HEK293 (cell line): Measurements from ENCODE around the gene KNOP1.
A peak's percentile ranks its signal among the peaks of the same experiment; 100 is the strongest.

Experiments used
- CTCF ChIA-PET: fragments of 350-600 bp; formaldehyde crosslinking; extraction: SDS; loops from one replicate; lab custom pipeline; 2021; ENCODE audit warnings: antibody characterized with exemption; lab: Yijun Ruan, JAX
- POLR2A ChIA-PET: fragments of 300-600 bp; formaldehyde crosslinking; extraction: SDS; loops from one replicate; lab custom pipeline; 2020; ENCODE audit warnings: antibody characterized with exemption, inconsistent platforms; lab: Yijun Ruan, JAX
- H3K27ac ChIP-seq: fragments of 200-500 bp; sonication (Bioruptor generic); 2 replicates; pipeline ENCODE4 v1.5.1; 2014; ENCODE audit warnings: low read depth, low read length, control low read depth, inconsistent platforms; ENCODE audit errors: extremely low read depth
- H3K36me3 ChIP-seq, 2 experiments: fragments of 200-500 bp in 1 of 2; sonication (Bioruptor generic) in 1 of 2; 1 replicate in 1 of 2; 2 replicates in 1 of 2; pipeline ENCODE4 v1.5.1; 2014 to 2017; ENCODE audit warnings: inconsistent platforms in 2 of 2, low read length in 2 of 2; ENCODE audit not compliant: control insufficient read depth in 2 of 2, insufficient read depth in 1 of 2
- H3K4me1 ChIP-seq: fragments of 200-500 bp; sonication (Bioruptor generic); 2 replicates; pipeline ENCODE4 v1.5.1; 2014; ENCODE audit warnings: mild to moderate bottlenecking, low read length, inconsistent platforms; ENCODE audit not compliant: control insufficient read depth, insufficient read depth
- H3K4me3 ChIP-seq: 2 replicates; pipeline ENCODE4 v1.5.1; 2011; ENCODE audit warnings: low read depth, mild to moderate bottlenecking, control low read depth, low read length, moderate library complexity
- H3K9me3 ChIP-seq: fragments of 200-500 bp; sonication (Bioruptor generic); 2 replicates; pipeline ENCODE4 v1.5.1; 2014; ENCODE audit warnings: low read depth, low read length, inconsistent platforms; ENCODE audit not compliant: control insufficient read depth, insufficient read depth
- GLI2 ChIP-seq: fragments of 450-650 bp; formaldehyde crosslinking; IDR thresholded peaks from 2 replicates; pipeline ENCODE4; 2017; ENCODE audit warnings: missing biosample characterization, missing genetic modification characterization, low read depth, borderline replicate concordance
- HOXC10 ChIP-seq: sonication (generic); formaldehyde crosslinking; IDR thresholded peaks from 2 replicates; pipeline ENCODE4 v1.8.1; 2023; ENCODE audit warnings: mild to moderate bottlenecking, missing genetic modification reagents
- MEIS1 ChIP-seq: sonication (generic); formaldehyde crosslinking; IDR thresholded peaks from 2 replicates; pipeline ENCODE4 v1.8.1; 2022; ENCODE audit warnings: missing genetic modification reagents, mild to moderate bottlenecking, borderline replicate concordance
- OVOL3 ChIP-seq: fragments of 450-650 bp; formaldehyde crosslinking; IDR thresholded peaks from 2 replicates; pipeline ENCODE4 v1.5.1; 2016; ENCODE audit warnings: missing biosample characterization, missing genetic modification characterization
- SCRT2 ChIP-seq: fragments of 450-650 bp; formaldehyde crosslinking; IDR thresholded peaks from 2 replicates; pipeline ENCODE4 v1.5.1; 2016; ENCODE audit warnings: missing biosample characterization, missing genetic modification characterization
- ZEB2 ChIP-seq: fragments of 450-650 bp; formaldehyde crosslinking; IDR thresholded peaks from 2 replicates; pipeline ENCODE4 v1.5.1; 2016; ENCODE audit warnings: missing biosample characterization, missing genetic modification characterization
- ZNF157 ChIP-seq: fragments of 450-650 bp; formaldehyde crosslinking; IDR thresholded peaks from 2 replicates; pipeline ENCODE4 v1.5.1; 2016; ENCODE audit warnings: missing biosample characterization, missing genetic modification characterization
- ZNF660 ChIP-seq: fragments of 450-650 bp; IDR thresholded peaks from 2 replicates; pipeline ENCODE4 v1.5.1; 2018; ENCODE audit warnings: missing biosample characterization, mild to moderate bottlenecking, missing genetic modification characterization
- ZNF670 ChIP-seq: fragments of 450-650 bp; formaldehyde crosslinking; IDR thresholded peaks from 2 replicates; pipeline ENCODE4 v1.5.1; 2016; ENCODE audit warnings: missing biosample characterization, missing genetic modification characterization, low read depth
- ZNF768 ChIP-seq: fragments of 450-650 bp; formaldehyde crosslinking; IDR thresholded peaks from 2 replicates; pipeline ENCODE4 v1.5.1; 2018; ENCODE audit warnings: missing biosample characterization, mild to moderate bottlenecking, missing genetic modification characterization
- ZNF843 ChIP-seq: fragments of 450-650 bp; formaldehyde crosslinking; IDR thresholded peaks from 2 replicates; pipeline ENCODE4 v1.5.1; 2016; ENCODE audit warnings: missing biosample characterization, missing genetic modification characterization
- TF ChIP-seq, protein P1 (sequence below): fragments of 450-650 bp; formaldehyde crosslinking; IDR thresholded peaks from 2 replicates; pipeline ENCODE4 v1.5.1; 2016; ENCODE audit warnings: missing biosample characterization, missing genetic modification characterization
- TF ChIP-seq, protein P2 (sequence below): fragments of 450-650 bp; formaldehyde crosslinking; IDR thresholded peaks from 2 replicates; pipeline ENCODE4 v1.5.1; 2016; ENCODE audit warnings: missing biosample characterization, missing genetic modification characterization
- TF ChIP-seq, protein P3 (sequence below): fragments of 450-650 bp; formaldehyde crosslinking; IDR thresholded peaks from 2 replicates; pipeline ENCODE4 v1.5.1; 2017; ENCODE audit warnings: missing biosample characterization, mild to moderate bottlenecking, missing genetic modification characterization, moderate library complexity
- TF ChIP-seq, protein P4 (sequence below): fragments of 450-650 bp; formaldehyde crosslinking; conservative IDR thresholded peaks from 2 replicates; pipeline ENCODE4 v1.5.1; 2016; ENCODE audit warnings: low read depth, missing biosample characterization, missing genetic modification characterization
- TF ChIP-seq, protein P5 (sequence below): fragments of 450-650 bp; formaldehyde crosslinking; IDR thresholded peaks from 2 replicates; pipeline ENCODE4 v1.5.1; 2016; ENCODE audit warnings: missing biosample characterization, missing genetic modification characterization
- TF ChIP-seq, protein P6 (sequence below): fragments of 450-650 bp; IDR thresholded peaks from 2 replicates; pipeline ENCODE4 v1.5.1; 2018; ENCODE audit warnings: missing biosample characterization, mild to moderate bottlenecking, missing genetic modification characterization

Gene KNOP1

DNA sequence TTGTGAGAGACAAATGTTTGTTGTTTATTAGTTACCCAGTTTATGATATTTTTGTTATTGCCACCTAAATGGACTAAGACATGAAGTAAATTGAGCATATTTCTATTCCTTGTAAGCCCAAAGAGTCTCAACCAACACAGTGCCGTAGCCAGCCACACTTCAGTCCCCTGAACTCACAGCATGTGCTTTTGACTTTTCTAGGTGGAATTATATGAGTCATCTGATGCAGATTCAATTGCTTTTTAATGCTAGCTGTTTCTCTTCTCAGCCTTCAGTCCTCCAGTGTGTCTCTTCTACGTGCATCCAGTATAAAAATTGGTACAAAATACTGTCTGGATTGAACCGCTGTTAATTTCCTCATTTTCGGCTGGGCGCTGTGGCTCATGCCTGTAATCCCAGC is 39.0 kb upstream of the KNOP1 start:
- Histone ChIP-seq H3K27ac (no peak overlapping the region), H3K4me1 (no peaks in the 10 kb centered on the region), H3K4me3 (no peak overlapping the region), H3K9me3 (no peaks in the 10 kb centered on the region), H3K36me3 (no peaks in the 10 kb centered on the region)
- POLR2A ChIA-PET: no interaction called here
- CTCF ChIA-PET: no interaction called here
- TF ChIP-seq, protein P1, sequence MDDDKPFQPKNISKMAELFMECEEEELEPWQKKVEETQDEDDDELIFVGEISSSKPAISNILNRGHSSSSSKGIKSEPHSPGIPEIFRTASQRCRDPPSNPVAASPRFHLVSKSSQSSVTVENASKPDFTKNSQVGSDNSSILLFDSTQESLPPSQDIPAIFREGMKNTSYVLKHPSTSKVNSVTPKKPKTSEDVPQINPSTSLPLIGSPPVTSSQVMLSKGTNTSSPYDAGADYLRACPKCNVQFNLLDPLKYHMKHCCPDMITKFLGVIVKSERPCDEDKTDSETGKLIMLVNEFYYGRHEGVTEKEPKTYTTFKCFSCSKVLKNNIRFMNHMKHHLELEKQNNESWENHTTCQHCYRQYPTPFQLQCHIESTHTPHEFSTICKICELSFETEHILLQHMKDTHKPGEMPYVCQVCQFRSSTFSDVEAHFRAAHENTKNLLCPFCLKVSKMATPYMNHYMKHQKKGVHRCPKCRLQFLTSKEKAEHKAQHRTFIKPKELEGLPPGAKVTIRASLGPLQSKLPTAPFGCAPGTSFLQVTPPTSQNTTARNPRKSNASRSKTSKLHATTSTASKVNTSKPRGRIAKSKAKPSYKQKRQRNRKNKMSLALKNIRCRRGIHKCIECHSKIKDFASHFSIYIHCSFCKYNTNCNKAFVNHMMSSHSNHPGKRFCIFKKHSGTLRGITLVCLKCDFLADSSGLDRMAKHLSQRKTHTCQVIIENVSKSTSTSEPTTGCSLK (tag by site-specific recombination): no peak
- TF ChIP-seq, protein P2, sequence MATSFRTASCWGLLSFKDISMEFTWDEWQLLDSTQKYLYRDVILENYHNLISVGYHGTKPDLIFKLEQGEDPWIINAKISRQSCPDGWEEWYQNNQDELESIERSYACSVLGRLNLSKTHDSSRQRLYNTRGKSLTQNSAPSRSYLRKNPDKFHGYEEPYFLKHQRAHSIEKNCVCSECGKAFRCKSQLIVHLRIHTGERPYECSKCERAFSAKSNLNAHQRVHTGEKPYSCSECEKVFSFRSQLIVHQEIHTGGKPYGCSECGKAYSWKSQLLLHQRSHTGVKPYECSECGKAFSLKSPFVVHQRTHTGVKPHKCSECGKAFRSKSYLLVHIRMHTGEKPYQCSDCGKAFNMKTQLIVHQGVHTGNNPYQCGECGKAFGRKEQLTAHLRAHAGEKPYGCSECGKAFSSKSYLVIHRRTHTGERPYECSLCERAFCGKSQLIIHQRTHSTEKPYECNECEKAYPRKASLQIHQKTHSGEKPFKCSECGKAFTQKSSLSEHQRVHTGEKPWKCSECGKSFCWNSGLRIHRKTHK: no peak
- TF ChIP-seq MEIS1: no peak
- TF ChIP-seq, protein P3, sequence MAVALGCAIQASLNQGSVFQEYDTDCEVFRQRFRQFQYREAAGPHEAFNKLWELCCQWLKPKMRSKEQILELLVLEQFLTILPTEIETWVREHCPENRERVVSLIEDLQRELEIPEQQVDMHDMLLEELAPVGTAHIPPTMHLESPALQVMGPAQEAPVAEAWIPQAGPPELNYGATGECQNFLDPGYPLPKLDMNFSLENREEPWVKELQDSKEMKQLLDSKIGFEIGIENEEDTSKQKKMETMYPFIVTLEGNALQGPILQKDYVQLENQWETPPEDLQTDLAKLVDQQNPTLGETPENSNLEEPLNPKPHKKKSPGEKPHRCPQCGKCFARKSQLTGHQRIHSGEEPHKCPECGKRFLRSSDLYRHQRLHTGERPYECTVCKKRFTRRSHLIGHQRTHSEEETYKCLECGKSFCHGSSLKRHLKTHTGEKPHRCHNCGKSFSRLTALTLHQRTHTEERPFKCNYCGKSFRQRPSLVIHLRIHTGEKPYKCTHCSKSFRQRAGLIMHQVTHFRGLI (tag by site-specific recombination): no peak
- TF ChIP-seq ZNF660 (tag by site-specific recombination): no peak
- TF ChIP-seq ZNF670 (tag by site-specific recombination): no peak
- TF ChIP-seq ZNF843 (tag by site-specific recombination): no peak
- no peak for TF ChIP-seq ZEB2 (tag by site-specific recombination)
- TF ChIP-seq, protein P4, sequence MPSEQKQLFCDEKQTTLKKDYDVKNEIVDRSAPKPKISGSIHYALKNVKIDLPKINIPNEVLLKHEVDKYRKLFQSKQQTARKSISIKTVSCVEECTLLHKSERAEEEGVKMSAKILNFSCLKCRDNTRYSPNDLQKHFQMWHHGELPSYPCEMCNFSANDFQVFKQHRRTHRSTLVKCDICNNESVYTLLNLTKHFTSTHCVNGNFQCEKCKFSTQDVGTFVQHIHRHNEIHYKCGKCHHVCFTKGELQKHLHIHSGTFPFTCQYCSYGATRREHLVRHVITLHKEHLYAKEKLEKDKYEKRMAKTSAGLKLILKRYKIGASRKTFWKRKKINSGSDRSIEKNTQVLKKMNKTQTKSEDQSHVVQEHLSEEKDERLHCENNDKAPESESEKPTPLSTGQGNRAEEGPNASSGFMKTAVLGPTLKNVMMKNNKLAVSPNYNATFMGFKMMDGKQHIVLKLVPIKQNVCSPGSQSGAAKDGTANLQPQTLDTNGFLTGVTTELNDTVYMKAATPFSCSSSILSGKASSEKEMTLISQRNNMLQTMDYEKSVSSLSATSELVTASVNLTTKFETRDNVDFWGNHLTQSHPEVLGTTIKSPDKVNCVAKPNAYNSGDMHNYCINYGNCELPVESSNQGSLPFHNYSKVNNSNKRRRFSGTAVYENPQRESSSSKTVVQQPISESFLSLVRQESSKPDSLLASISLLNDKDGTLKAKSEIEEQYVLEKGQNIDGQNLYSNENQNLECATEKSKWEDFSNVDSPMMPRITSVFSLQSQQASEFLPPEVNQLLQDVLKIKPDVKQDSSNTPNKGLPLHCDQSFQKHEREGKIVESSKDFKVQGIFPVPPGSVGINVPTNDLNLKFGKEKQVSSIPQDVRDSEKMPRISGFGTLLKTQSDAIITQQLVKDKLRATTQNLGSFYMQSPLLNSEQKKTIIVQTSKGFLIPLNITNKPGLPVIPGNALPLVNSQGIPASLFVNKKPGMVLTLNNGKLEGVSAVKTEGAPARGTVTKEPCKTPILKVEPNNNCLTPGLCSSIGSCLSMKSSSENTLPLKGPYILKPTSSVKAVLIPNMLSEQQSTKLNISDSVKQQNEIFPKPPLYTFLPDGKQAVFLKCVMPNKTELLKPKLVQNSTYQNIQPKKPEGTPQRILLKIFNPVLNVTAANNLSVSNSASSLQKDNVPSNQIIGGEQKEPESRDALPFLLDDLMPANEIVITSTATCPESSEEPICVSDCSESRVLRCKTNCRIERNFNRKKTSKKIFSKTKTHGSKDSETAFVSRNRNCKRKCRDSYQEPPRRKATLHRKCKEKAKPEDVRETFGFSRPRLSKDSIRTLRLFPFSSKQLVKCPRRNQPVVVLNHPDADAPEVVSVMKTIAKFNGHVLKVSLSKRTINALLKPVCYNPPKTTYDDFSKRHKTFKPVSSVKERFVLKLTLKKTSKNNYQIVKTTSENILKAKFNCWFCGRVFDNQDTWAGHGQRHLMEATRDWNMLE (tag by site-specific recombination): no peak
- TF ChIP-seq, all 188 proteins: peak for 0

DNA sequence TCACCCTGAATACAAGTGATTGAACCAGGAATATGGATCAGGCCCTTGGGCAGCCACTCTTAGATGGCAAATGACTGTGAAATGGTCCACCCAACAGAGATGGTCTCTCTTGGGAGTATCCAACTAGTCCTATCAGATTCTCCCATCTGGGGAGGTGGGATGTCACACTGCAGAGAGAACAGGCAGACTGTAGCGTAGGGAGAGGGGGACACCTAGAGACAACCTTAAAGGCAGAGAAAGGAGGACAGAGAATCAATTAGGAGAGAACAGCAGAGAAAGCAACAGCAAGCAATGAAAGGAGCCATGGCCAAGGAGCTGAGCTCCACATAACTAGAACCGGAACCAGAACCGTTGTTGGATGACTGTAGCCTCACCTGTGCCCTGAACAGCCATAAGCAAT is 37.2 kb upstream of the KNOP1 start:
- H3K4me1 ChIP-seq: no peaks in the 10 kb centered on the region
- TF ChIP-seq HOXC10 (CRISPR knock-in tag) (no peak), GLI2 (tag by site-specific recombination) (no peak), ZNF157 (tag by site-specific recombination) (no peak), ZNF768 (tag by site-specific recombination) (no peak), OVOL3 (tag by site-specific recombination) (no peak), SCRT2 (tag by site-specific recombination) (no peak)
- TF ChIP-seq, protein P5, sequence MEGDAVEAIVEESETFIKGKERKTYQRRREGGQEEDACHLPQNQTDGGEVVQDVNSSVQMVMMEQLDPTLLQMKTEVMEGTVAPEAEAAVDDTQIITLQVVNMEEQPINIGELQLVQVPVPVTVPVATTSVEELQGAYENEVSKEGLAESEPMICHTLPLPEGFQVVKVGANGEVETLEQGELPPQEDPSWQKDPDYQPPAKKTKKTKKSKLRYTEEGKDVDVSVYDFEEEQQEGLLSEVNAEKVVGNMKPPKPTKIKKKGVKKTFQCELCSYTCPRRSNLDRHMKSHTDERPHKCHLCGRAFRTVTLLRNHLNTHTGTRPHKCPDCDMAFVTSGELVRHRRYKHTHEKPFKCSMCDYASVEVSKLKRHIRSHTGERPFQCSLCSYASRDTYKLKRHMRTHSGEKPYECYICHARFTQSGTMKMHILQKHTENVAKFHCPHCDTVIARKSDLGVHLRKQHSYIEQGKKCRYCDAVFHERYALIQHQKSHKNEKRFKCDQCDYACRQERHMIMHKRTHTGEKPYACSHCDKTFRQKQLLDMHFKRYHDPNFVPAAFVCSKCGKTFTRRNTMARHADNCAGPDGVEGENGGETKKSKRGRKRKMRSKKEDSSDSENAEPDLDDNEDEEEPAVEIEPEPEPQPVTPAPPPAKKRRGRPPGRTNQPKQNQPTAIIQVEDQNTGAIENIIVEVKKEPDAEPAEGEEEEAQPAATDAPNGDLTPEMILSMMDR (tag by site-specific recombination): 0 out of 2 replicates have a peak, but pooled peaks have one; percentile 20
- TF ChIP-seq, protein P6, sequence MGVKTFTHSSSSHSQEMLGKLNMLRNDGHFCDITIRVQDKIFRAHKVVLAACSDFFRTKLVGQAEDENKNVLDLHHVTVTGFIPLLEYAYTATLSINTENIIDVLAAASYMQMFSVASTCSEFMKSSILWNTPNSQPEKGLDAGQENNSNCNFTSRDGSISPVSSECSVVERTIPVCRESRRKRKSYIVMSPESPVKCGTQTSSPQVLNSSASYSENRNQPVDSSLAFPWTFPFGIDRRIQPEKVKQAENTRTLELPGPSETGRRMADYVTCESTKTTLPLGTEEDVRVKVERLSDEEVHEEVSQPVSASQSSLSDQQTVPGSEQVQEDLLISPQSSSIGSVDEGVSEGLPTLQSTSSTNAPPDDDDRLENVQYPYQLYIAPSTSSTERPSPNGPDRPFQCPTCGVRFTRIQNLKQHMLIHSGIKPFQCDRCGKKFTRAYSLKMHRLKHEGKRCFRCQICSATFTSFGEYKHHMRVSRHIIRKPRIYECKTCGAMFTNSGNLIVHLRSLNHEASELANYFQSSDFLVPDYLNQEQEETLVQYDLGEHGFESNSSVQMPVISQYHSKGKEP (tag by site-specific recombination): no peak
- H3K4me3 ChIP-seq: no peak overlapping the region
- no peak overlapping the region for H3K27ac ChIP-seq
- CTCF ChIA-PET: no interaction called here
- no peaks in the 10 kb centered on the region for H3K9me3 ChIP-seq
- POLR2A ChIA-PET: no interaction called here
- no peaks in the 10 kb centered on the region for H3K36me3 ChIP-seq
